Endodermal cell (in vitro differentiated cells): ENCODE results near the gene PI4KA. TPM values are rescaled to one million over a fixed set of nuclear protein-coding genes. Genes with fewer than 3 reads are reported as not detected.

ENCODE experiments used
- DNase-seq: peaks from one replicate; pipeline ENCODE4 v3.0.0-alpha.2; 2017
- H3K27ac ChIP-seq: 2 replicates; pipeline ENCODE4 v1.5.1; 2013; ENCODE audit warnings: mild to moderate bottlenecking, low read depth, low read length, moderate library complexity
- H3K27me3 ChIP-seq: 2 replicates; pipeline ENCODE4 v1.6.1; 2013; ENCODE audit warnings: mild to moderate bottlenecking, low read length, moderate library complexity; ENCODE audit not compliant: insufficient read depth, control insufficient read depth, poor library complexity, severe bottlenecking
- H3K36me3 ChIP-seq: 2 replicates; pipeline ENCODE4 v1.7.0; 2013; ENCODE audit warnings: mild to moderate bottlenecking, low read length, moderate library complexity; ENCODE audit not compliant: control insufficient read depth, insufficient read depth
- H3K4me1 ChIP-seq: one replicate; pipeline ENCODE4 v1.7.0; 2013; ENCODE audit warnings: low read length; ENCODE audit not compliant: control insufficient read depth, insufficient read depth
- H3K4me3 ChIP-seq: 2 replicates; pipeline ENCODE4 v1.5.1; 2013; ENCODE audit warnings: mild to moderate bottlenecking, low read length, moderate library complexity
- H3K9ac ChIP-seq: 2 replicates; pipeline ENCODE4 v1.6.1; 2013; ENCODE audit warnings: mild to moderate bottlenecking, low read length, moderate library complexity; ENCODE audit not compliant: poor library complexity, severe bottlenecking; ENCODE audit errors: extremely low read depth
- H3K9me3 ChIP-seq: 2 replicates; pipeline ENCODE4 v1.6.1; 2013; ENCODE audit warnings: mild to moderate bottlenecking, low read length, moderate library complexity; ENCODE audit not compliant: control insufficient read depth
- H3K27ac Mint-ChIP-seq: 2 replicates; pipeline ENCODE4 v1.8.0; 2020; ENCODE audit warnings: mixed read lengths
- H3K27me3 Mint-ChIP-seq: 2 replicates; pipeline ENCODE4 v1.8.0; 2021; ENCODE audit warnings: mild to moderate bottlenecking, mixed read lengths; ENCODE audit not compliant: insufficient read depth
- H3K36me3 Mint-ChIP-seq: 2 replicates; pipeline ENCODE4 v1.8.0; 2020; ENCODE audit warnings: low read depth, mixed read lengths
- H3K4me1 Mint-ChIP-seq: 2 replicates; pipeline ENCODE4 v1.8.0; 2020; ENCODE audit warnings: mixed read lengths
- H3K4me3 Mint-ChIP-seq: 2 replicates; pipeline ENCODE4 v1.8.0; 2020; ENCODE audit warnings: mild to moderate bottlenecking, moderate library complexity, mixed read lengths
- H3K9me3 Mint-ChIP-seq: 2 replicates; pipeline ENCODE4 v1.8.0; 2020; ENCODE audit warnings: mild to moderate bottlenecking, mixed read lengths
- WGBS, 2 experiments: methylation state at CpG; one replicate each; pipeline versions ENCODE4 v1.1.5 to v1.1.7; 2013; ENCODE audit warnings: missing lambda C conversion rate in 2 of 2, mixed read lengths in 1 of 2; ENCODE audit not compliant: insufficient coverage in 1 of 2, insufficient read length in 1 of 2; 5-methylcytosine and 5-hydroxymethylcytosine counted together
- total RNA-seq, 2 donors: library from RNA; stranded (reverse); fragmentation: NEBNext Ultra II Directional in 1 of 2; extraction: Animal tissue kit (Norgen Biotek cat#: 25700) in 1 of 2; gene quantifications; 2 replicates in 1 of 2; 3 replicates in 1 of 2; pipeline ENCODE4 v1.2.1, GENCODE V29; 2021
- TF ChIP-seq, protein P1 (sequence below): fragments of 200-600 bp; sonication (generic); conservative IDR thresholded peaks from 2 replicates; pipeline ENCODE4 v1.5.0; 2021; ENCODE audit warnings: antibody characterized with exemption, mild to moderate bottlenecking

Gene PI4KA
- total RNA-seq, 2 donors from 2014 or later = 49.0 to 62.0 TPM

DNA sequence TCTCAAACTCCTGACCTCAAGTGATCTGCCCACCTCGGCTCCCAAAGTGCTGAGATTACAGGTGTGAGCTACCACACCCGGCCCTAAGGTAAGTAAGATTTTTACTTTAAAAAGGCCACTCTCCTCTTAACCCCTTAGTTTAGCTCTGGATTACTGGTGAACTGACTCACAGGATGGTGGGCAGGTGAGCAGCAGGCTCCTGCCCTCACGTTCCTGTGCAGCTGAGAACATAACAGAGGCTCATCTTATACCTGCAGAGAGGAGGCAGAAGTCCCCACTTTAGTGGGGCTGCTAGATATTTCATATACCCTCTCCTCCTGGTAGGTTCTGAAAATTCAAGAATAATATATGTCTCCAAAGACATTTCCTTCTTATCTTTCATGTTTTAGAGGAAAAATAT, 101.8 kb downstream of the PI4KA start:
- H3K36me3 Mint-ChIP-seq = peaks cover 23% of the 10 kb centered on the region
- Histone ChIP-seq H3K9ac (no peak overlapping the region), H3K9me3 (no peaks in the 10 kb centered on the region), H3K4me3 (no peak overlapping the region), H3K27me3 (no peaks in the 10 kb centered on the region), H3K4me1 (no peaks in the 10 kb centered on the region), H3K36me3 (peaks cover 28% of the 10 kb centered on the region), H3K27ac (no peak overlapping the region)
- peaks cover 3% of the 10 kb centered on the region for H3K4me1 Mint-ChIP-seq
- TF ChIP-seq, protein P1, sequence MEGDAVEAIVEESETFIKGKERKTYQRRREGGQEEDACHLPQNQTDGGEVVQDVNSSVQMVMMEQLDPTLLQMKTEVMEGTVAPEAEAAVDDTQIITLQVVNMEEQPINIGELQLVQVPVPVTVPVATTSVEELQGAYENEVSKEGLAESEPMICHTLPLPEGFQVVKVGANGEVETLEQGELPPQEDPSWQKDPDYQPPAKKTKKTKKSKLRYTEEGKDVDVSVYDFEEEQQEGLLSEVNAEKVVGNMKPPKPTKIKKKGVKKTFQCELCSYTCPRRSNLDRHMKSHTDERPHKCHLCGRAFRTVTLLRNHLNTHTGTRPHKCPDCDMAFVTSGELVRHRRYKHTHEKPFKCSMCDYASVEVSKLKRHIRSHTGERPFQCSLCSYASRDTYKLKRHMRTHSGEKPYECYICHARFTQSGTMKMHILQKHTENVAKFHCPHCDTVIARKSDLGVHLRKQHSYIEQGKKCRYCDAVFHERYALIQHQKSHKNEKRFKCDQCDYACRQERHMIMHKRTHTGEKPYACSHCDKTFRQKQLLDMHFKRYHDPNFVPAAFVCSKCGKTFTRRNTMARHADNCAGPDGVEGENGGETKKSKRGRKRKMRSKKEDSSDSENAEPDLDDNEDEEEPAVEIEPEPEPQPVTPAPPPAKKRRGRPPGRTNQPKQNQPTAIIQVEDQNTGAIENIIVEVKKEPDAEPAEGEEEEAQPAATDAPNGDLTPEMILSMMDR = no peak
- no peaks in the 10 kb centered on the region for H3K27me3 Mint-ChIP-seq
- no peak overlapping the region for H3K4me3 Mint-ChIP-seq
- no peak overlapping the region for H3K27ac Mint-ChIP-seq
- 86 to 92% methylated on average over 2 to 3 of the region's 3 CpGs for WGBS, 2 experiments
- H3K9me3 Mint-ChIP-seq = no peaks in the 10 kb centered on the region
- DNase-seq = no peak

DNA sequence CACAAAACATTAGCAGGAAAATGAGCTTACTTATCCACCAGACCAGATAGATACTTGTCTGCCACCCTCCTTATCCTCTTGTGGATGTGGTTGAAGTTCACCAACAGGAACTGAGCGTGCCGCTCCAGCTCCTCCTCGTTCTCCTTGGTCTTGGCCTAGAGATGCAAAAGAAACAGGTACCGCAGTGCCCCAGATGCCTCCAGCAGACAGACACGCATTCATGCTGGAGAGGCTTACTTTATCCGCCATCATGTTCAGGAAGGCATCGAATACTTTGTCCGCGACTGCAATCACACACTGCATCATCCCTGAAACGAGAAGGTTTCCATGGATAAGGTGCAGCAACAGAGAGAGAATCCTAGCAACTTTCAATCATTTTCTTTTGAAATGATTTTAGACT, 105.7 kb downstream of the PI4KA start:
- Mint-ChIP-seq H3K9me3 (no peaks in the 10 kb centered on the region), H3K36me3 (peaks cover 21% of the 10 kb centered on the region), H3K4me1 (peaks cover 3% of the 10 kb centered on the region), H3K27ac (no peak overlapping the region), H3K27me3 (no peaks in the 10 kb centered on the region), H3K4me3 (no peak overlapping the region)
- Histone ChIP-seq H3K36me3 (peaks cover 12% of the 10 kb centered on the region), H3K27me3 (no peaks in the 10 kb centered on the region), H3K4me1 (no peaks in the 10 kb centered on the region), H3K9me3 (no peaks in the 10 kb centered on the region), H3K4me3 (no peak overlapping the region), H3K9ac (no peak overlapping the region), H3K27ac (no peak overlapping the region)
- WGBS, 2 experiments = 96 to 97% methylated on average over 7 to 10 of the region's 10 CpGs
- DNase-seq = no peak
- TF ChIP-seq, protein P1 = no peak

DNA sequence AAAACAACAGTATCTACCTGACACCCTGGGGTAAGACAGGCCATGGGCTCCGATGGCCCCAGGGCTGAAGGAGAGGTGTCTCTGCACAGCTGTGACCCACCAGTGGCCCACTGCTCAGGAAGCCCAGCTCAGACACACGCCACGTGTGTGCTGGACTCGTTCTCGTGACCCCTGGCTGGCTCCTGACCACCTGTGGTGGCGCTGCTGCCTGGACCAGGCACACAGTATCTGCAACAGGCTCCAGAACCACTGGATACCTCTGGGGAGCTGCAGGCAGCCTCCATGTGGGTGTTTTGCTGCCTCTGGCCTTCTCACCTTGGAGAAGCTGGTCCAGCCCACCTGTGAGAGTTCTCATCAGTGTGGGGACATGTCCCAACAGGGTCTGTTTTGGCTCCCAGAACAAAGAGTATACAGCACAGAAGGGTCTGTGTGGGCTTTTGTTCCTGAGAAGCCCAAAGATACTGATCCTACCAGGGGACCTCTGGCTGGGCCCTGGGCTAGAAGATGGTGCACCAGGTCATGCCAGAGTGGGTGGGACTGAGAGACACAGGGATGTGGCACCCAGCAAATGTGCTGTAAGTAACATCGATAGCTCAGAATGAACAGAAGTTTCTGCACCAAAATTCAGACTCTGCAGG, 106.4 kb downstream of the PI4KA start:
- Mint-ChIP-seq H3K9me3 (no peaks in the 10 kb centered on the region), H3K4me3 (no peak overlapping the region), H3K27me3 (no peaks in the 10 kb centered on the region), H3K4me1 (peaks cover 3% of the 10 kb centered on the region), H3K36me3 (peaks cover 20% of the 10 kb centered on the region), H3K27ac (no peak overlapping the region)
- WGBS, 2 experiments = 93 to 100% methylated on average over 1 to 7 of the region's 7 CpGs
- Histone ChIP-seq H3K27ac (no peak overlapping the region), H3K36me3 (peaks cover 7% of the 10 kb centered on the region), H3K9ac (no peak overlapping the region), H3K4me1 (no peaks in the 10 kb centered on the region), H3K9me3 (no peaks in the 10 kb centered on the region), H3K4me3 (no peak overlapping the region), H3K27me3 (no peaks in the 10 kb centered on the region)
- DNase-seq = no peak
- TF ChIP-seq, protein P1 = no peak
